PC-3 (cell line): ENCODE data around the gene STX16.

ENCODE experiments used
- CTCF ChIP-seq: fragments of 300-600 bp; sonication (generic); conservative IDR thresholded peaks from 2 replicates; pipeline ENCODE4 v1.5.1; 2017; ENCODE audit warnings: antibody characterized with exemption, low read depth, mild to moderate bottlenecking, low read length
- EZH2 ChIP-seq: fragments of 300-600 bp; sonication (generic); IDR thresholded peaks from one replicate; pipeline ENCODE4 v1.6.1; 2017; ENCODE audit warnings: antibody characterized with exemption, mild to moderate bottlenecking, low read length; ENCODE audit not compliant: unreplicated experiment
- EZH2phosphoT487 ChIP-seq: fragments of 300-600 bp; sonication (generic); IDR thresholded peaks from 2 replicates; pipeline ENCODE4 v1.6.1; 2018; ENCODE audit warnings: mild to moderate bottlenecking, antibody characterized with exemption, low read length, borderline replicate concordance

- TF ChIP-seq CTCF (no peak), EZH2phosphoT487 (no peak), EZH2 (no peak)
Observed at GRCh38 chr20:58610071-58610800, 40.8 kb upstream of the STX16 start.
